T-helper 2 cell (primary cell): ENCODE measurements around the gene FOXM1.

Source experiments
- DNase-seq, 5 experiments: peaks; one replicate each; pipeline versions ENCODE4 v3.0.0 to v3.0.0-alpha.2; 2012 to 2022

The FOXM1 gene

DNA sequence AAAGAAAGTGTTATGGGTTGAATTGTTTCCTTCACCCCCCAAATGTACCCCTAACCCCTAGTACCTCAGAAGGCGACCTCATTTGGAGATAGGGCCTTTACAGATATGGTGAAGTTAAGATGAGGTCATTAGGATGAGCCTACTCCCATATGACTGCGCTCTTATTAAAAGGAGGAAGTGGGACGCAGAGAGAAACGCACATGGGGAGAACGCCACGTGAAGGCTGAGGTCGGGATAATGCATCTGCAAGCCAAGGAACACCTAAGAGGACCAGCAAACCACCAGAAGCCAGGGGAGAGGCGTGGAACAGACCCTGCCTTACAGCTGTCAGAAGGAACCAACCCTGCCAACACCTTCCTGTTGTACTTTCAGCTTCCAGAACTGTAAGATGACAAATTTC is 40.4 kb downstream of the FOXM1 start:
- no peak for DNase-seq

GRCh38 chr12:2835691-2836403 is 41.1 kb downstream of the FOXM1 start:
- no peak for DNase-seq

GRCh38 chr12:2834581-2835491 is 42.1 kb downstream of the FOXM1 start, which contains the start of gene NRIP2:
NRIP2 (minus strand) TSS chr12:2835035; CDS start chr12:2834983, 52 bp downstream.
- DNase-seq, result no peak

DNA sequence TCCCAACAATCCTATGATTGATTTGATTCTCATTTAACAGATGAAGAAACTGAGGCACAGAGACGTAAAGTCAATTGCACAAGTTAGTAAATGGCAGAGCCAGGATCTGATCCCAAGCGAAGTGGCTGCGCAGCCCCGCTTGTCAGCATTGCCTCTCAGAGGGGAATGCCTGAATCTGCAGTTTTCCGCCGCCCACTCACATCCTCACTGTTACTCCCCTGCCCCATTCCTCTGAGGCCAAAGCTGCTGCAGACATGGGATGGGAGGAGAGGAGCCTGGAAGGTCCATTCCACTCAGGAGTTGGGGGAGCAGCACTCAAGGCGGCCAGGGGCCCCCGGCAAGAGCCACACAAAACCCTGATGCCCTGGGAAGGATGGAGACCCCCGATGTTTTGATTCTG is 43.2 kb downstream of the FOXM1 start:
- no peak for DNase-seq

DNA sequence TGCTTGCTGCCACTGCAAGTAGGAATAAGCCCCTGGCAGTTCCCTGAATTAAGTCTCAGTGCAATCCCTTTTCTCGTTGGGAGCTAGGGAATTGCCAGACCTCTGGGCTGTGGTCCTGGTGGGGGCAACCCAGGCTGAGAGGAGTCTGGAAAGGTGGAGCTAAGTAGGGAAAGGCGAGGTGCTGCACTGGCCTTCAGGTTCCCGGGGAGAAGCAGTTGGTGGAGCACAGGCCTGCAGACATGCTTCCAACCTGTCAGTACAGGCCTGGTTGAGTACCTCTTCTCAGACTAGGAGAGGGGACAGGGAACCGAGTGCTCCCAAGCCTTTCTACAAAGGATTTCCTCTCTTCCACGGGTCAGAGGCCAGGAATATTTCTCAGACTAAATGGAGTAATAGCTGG is 43.6 kb downstream of the FOXM1 start:
- DNase-seq, result no peak

DNA sequence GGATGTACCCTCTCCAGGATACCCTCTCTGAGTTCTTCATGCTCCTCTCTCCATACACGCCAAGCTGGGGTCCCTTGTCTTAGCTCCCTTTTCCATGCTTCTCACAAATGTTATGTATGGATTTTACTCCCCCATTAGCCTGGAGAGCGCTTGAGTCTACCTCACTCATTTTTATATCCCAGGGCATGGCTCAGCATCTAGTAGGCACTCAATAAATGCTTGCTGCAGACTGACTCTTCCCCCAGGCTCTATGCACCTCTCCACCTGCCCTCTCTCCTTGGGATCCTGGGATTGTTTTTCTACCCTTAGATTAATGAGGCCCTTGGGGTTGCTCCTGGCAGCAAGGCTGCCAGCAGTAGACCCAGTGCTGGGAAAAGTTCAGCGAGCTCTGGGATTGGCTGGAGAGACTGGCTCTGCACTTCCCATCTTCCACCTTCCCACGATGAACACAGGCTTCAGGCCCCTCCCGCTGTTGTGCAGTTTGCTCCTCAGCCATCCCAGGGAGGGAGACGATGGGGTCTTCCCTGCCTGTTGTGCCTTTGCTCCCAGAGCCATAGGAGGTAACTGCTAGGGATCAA is 44.3 kb downstream of the FOXM1 start:
- DNase-seq, result no peak

- DNase-seq, result no peak
These were observed 47.7 kb downstream of the FOXM1 start for GRCh38 chr12:2829275-2829674.

DNA sequence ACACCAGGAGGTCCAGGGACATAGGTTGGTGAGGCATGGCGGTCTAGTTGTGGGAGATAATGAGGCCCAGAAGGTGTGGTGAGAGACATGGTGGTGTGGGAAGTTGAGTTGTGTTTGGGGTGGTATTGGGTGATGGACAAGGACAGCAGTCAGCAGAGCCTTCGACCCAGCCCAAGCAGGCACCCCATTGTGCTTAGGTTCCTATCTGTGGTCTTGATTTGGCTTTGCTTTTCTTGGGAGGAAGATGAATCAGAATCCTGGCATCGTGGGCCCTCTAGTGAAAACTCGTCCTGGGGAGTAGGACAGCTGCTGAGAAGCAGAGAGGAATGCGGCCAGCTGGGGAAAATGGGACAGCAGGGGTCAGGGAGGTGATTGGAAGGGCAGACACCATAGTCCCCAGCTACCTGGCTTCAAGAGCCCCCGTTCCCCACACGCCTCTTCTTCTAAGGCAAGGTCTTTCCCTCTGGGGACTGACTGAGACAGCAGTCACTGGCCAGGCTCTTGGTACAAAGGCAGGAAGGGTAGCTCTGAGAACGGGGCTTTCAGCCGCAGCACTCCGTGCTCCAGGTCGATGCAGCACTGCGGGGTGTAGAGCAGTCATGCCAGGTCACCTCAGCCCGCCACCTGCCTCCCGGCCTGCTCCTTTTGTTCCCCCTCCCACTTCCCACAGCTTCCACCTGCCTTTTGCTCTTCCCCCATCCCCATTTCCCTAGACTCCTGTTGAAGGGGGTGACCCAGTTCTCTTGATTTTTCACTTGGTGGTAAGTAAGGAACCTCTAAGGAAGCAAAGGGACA is 50.1 kb downstream of the FOXM1 start:
- DNase-seq, result no peak

- no peak for DNase-seq
These were observed 50.9 kb downstream of the FOXM1 start for GRCh38 chr12:2826036-2826435.

GRCh38 chr12:2825132-2825531 is 51.8 kb downstream of the FOXM1 start:
- DNase-seq, result no peak

DNA sequence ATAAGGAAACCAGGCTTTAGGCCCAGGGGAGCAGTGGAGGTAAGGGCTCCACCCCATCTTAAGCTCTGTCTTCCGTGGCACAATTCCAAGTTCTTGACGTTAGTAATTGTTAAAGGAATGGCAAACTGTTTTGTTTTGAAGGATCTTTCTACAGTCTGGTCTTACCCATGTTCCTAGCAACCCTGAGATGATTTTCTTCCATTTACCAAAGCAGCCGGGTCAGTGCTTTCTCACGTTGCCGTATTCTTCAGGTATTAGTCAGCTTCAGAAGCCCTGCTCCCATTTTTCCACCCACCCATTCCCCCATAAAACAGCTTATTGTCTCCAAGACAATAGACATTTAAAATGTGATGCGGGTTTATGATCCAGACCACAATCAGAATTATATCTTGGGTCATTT is 52.4 kb downstream of the FOXM1 start:
- no peak for DNase-seq

DNA sequence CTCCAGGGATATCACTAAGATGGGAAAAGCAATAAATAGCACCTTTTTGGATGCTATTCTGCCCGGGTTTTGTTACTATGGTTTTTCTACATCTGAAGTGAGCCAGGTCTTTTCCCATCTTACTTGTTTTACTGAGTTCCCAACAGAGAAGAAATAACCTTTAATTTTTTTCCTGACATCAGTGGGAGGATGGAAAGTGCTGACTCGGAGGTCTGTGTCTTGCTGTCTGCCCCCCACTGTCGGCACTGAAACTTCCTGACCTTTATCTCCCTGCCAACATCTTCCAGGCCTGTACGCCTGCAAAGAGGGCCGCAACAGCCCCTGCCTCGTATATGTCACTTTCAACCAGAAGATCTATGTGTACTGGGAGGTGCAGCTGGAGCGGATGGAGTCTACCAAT is 53.5 kb downstream of the FOXM1 start:
- no peak for DNase-seq

DNA sequence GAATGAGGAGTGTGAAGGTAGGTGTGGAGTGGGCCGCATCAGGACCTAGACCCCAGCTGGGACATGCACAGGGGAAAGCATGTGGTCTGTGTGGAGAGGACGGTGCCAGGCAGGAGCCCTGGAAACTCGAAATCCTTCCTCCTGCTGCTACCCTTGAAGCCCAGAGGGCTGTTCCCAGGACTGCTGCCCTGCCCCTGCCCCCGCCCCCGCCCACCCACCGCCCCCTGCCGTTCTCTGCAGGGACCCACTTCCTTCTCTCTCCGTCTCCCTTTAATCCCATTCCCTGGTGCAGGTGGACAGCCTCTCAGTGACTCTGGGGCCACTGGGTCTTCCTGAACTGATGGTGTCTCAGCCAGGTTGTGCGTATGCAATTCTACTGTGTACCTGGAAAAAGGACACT is 56.5 kb downstream of the FOXM1 start:
- DNase-seq, result no peak

DNA sequence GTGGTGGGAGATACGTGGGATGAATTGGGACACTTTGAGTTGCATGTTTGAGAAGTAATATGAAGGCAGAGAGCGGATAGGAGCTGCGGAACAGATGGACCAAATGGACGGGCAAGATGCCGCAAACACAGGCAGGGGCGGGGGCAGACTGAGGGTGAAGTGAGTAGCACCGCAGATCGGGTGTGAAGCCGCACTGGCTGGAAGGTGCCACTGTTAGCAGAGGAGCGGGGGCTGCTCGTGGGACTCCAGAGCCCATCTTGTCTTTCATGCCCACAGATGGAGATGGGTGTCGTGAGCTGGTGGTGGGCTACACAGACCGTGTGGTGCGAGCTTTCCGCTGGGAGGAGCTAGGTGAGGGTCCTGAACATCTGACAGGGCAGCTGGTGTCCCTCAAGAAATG is 57.2 kb downstream of the FOXM1 start:
- DNase-seq, result no peak

DNA sequence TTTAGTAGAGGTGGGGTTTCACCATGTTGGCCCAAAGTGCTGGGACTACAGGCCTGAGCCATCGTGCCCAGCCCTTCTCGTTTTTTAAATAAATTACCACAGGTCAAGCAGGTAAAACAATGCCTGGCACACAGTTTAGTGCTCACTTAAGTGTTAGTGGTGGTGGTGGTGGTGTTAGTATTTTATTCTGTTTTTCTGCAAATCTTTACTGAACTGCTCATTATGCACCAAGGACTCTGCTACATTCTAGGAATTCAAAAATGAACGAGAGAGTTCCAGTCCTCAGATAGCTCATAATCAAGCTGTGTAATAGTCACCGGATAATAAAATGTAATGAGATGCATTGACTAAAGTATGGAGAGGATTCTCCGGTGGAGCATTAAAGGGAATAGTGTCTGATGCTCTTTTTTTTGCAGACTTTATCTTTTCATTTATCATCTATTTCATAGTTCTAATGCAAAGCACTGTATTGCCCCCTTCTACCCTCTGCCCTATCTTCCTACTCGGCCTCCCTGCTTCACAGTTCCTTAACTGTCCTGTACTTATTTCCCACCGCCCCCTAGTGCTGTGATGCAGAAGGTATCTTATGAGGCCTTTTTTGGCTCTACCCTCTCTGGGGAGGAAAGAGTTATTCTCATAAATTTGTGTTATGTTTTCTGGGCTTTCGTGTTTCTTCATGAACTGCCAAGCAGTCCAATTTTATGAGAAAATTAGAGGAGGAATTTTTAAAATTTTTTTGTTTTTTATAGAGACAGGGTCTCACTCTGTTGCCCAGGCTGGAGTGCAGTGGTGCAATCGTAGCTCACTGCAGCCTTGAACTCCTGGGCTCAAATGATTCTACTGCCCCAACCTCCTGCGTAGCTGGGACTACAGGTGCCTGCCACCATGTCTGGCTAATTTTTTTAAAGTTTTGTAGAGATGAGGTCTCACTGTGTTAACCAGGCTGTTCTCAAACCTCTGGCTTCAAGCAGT is 63.5 kb downstream of the FOXM1 start:
- peak in 3 of 5 experiments; percentile 6 to 80 (median 24) for DNase-seq

GRCh38 chr12:2812290-2813213 is 64.4 kb downstream of the FOXM1 start, which contains the start of gene ITFG2:
ITFG2 (plus strand) TSS chr12:2812668; CDS start chr12:2812761, 93 bp downstream.
- DNase-seq, result peak; percentile 80 to 99 (median 93)

GRCh38 chr12:2811801-2812200 is 65.2 kb downstream of the FOXM1 start:
- no peak for DNase-seq
